ENCODE results near the gene LIFR. TPM values are rescaled to one million over a fixed set of nuclear protein-coding genes. Genes with fewer than 3 reads are reported as not detected.

LIFR gene
- total and polyA plus RNA-seq, 9 donors = 32.3 to 64.2 (median 42.0) TPM

DNA sequence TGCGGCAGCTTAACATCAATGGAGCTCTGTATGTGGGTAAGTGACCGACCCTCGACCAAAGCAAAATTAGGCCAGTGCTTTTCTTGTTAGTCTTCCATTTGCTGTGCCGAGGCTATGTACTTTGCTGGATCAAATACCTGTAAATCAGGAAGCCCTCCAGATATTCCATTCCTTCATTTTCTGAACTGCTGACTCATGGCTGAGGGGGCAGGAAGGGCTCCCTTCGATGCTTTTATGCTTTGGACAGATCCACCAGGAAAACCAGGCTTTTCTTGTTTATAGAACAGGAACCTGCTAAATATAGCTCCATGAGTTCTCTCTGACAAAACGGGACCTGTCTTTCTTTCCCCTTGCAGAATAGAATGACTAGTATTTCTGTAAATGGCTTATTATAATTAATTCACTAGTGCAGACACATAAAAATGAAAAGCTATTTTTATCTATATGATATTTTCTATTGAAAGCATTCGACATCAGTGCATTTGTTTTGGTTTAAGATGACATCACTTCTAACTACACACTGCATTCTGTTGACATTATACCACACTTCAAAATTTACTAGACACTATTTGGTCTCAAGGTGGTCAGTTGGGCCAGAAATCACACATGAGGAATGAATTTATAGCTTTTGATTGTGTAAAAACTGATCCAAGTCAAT is 93.3 kb downstream of the LIFR start:
- H3K27me3 ChIP-seq (ENCODE audit: control insufficient read depth, insufficient read depth, low read length) = no peaks in the 10 kb centered on the region
- no CpG with 5 or more reads among the region's 7 CpGs for WGBS (ENCODE audit: insufficient coverage)
- H3K36me3 ChIP-seq (ENCODE audit: control insufficient read depth, insufficient read depth, low read length) = no peaks in the 10 kb centered on the region
- peak overlapping the region; percentile 94 for H3K27ac ChIP-seq (ENCODE audit: low read length)
- peaks cover 57% of the 10 kb centered on the region for H3K4me1 ChIP-seq (ENCODE audit: control insufficient read depth, insufficient read depth, low read length)
- no peak overlapping the region for H3K4me3 ChIP-seq (ENCODE audit: low read length)
- DNase-seq = peak; percentile 50
- no peaks in the 10 kb centered on the region for H3K9me3 ChIP-seq (replicated peaks; ENCODE audit: control insufficient read depth, low read depth, low read length)

DNA sequence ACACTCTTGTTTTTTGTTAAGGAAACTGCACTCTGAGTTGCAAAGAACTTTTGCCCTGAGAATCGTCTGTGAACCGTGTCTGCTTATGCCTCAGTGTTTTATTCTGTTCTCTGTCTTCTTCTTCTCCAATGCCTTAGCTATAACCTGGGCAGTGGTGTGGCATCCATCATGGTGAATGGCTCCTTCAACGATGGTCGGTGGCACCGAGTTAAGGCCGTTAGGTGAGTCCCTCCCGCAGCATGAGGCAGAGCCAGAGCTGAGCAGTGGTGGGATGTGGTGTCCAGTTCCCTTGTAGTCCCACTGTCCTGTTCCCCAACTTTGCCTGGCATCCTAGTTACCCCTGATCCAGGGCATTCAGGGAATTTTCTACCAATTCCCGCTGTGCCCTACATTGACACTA is 98.3 kb downstream of the LIFR start:
- Histone ChIP-seq H3K36me3 (ENCODE audit: control insufficient read depth, insufficient read depth, low read length) (no peaks in the 10 kb centered on the region), H3K4me1 (ENCODE audit: control insufficient read depth, insufficient read depth, low read length) (peaks cover 11% of the 10 kb centered on the region), H3K9me3 (replicated peaks; ENCODE audit: control insufficient read depth, low read depth, low read length) (no peaks in the 10 kb centered on the region), H3K4me3 (ENCODE audit: low read length) (no peak overlapping the region), H3K27ac (ENCODE audit: low read length) (no peak overlapping the region), H3K27me3 (ENCODE audit: control insufficient read depth, insufficient read depth, low read length) (no peaks in the 10 kb centered on the region)
- WGBS (ENCODE audit: insufficient coverage) = 80% methylated on average over 4 of the region's 8 CpGs
- DNase-seq = no peak

DNA sequence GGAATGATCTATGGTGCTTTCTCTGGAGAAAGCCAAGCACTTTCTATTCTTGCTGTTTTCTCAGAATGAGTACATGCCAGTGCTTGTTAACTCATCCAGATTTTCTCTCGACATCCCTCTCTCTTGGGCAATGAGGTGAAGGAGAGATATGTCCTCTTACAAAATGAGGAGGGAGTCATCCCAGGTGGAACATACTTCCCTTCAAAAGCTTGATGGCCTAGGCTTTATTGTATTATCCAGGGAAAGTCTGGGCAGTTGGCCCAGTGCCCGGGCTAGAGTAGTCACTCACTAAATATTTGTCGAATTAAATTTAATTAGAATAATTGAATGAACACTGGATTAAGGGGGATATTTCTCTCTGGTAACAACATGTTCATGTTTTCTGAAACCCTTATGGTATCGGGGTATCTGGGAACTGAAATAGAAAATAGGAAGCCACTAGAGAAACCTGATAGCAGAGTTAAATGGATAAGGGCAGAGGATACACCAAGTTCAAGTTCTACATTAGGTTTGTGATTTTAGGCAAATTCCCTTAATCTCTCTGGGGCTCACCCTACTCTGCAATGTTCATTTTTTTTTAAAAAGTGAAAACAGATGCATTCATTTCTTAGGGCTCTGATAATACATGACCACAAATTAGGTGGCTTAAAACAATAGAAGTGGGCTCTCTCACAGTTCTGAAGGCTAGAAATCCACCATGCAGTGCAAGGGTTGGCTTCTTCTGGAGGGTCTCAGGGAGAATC is 99.6 kb downstream of the LIFR start:
- Histone ChIP-seq H3K27ac (ENCODE audit: low read length) (no peak overlapping the region), H3K4me3 (ENCODE audit: low read length) (no peak overlapping the region), H3K4me1 (ENCODE audit: control insufficient read depth, insufficient read depth, low read length) (peaks cover 3% of the 10 kb centered on the region), H3K27me3 (ENCODE audit: control insufficient read depth, insufficient read depth, low read length) (no peaks in the 10 kb centered on the region), H3K36me3 (ENCODE audit: control insufficient read depth, insufficient read depth, low read length) (peaks cover 6% of the 10 kb centered on the region), H3K9me3 (replicated peaks; ENCODE audit: control insufficient read depth, low read depth, low read length) (no peaks in the 10 kb centered on the region)
- DNase-seq = no peak
- no CpG with 5 or more reads among the region's 4 CpGs for WGBS (ENCODE audit: insufficient coverage)

DNA sequence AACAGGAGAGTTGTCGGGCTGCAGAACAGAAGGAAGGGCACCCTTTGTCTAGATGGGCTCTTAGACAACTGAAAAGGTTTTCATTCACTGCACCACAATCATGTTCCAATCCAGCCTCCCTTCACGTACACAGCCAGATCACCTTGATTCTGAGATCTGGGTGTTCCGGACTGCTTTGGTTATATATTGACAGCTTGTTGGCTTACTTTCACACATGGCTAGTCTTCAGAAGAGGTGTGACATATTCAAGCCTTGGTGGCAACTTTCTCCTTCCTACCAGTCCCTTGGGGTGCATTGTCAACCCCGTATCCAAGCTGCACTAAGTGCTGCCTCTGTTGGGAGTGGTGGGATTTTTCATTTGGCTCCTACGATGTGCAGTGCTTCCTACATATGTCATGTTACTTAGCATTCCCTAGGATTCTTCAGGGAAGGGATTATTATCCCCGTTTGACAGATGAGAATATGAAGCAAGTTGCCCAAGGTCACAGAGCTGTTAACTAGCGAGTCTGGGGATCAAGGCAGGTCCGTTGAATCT is 100.6 kb downstream of the LIFR start:
- Histone ChIP-seq H3K27ac (ENCODE audit: low read length) (no peak overlapping the region), H3K27me3 (ENCODE audit: control insufficient read depth, insufficient read depth, low read length) (no peaks in the 10 kb centered on the region), H3K4me3 (ENCODE audit: low read length) (no peak overlapping the region), H3K4me1 (ENCODE audit: control insufficient read depth, insufficient read depth, low read length) (peaks cover 10% of the 10 kb centered on the region), H3K9me3 (replicated peaks; ENCODE audit: control insufficient read depth, low read depth, low read length) (no peaks in the 10 kb centered on the region), H3K36me3 (ENCODE audit: control insufficient read depth, insufficient read depth, low read length) (peaks cover 6% of the 10 kb centered on the region)
- 79% methylated on average over 4 of the region's 8 CpGs for WGBS (ENCODE audit: insufficient coverage)
- DNase-seq = no peak

DNA sequence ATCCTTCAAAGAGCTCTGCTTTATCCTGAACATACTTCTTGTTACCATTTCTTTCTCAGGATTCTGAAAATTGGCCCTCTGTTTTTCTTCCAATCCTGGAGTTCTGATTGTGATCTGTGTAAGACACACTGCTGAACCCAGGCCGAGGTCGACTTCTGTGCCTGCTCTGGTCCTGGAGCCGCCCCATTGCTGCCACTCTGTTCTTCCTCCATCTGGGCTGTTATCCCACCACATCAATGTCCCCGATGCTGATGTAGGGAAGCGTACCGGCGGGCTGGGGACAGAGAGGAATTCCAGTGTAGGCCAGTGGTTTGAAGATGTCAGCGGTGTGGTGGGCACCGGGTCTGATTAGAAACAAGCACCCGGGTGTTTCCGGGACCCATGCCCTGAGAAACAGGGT is 102.5 kb downstream of the LIFR start:
- H3K9me3 ChIP-seq (replicated peaks; ENCODE audit: control insufficient read depth, low read depth, low read length) = no peaks in the 10 kb centered on the region
- WGBS (ENCODE audit: insufficient coverage) = 93% methylated on average over 9 of the region's 11 CpGs
- no peak overlapping the region for H3K27ac ChIP-seq (ENCODE audit: low read length)
- H3K36me3 ChIP-seq (ENCODE audit: control insufficient read depth, insufficient read depth, low read length) = peaks cover 6% of the 10 kb centered on the region
- no peak overlapping the region for H3K4me3 ChIP-seq (ENCODE audit: low read length)
- H3K27me3 ChIP-seq (ENCODE audit: control insufficient read depth, insufficient read depth, low read length) = no peaks in the 10 kb centered on the region
- DNase-seq = no peak
- H3K4me1 ChIP-seq (ENCODE audit: control insufficient read depth, insufficient read depth, low read length) = peaks cover 18% of the 10 kb centered on the region

DNA sequence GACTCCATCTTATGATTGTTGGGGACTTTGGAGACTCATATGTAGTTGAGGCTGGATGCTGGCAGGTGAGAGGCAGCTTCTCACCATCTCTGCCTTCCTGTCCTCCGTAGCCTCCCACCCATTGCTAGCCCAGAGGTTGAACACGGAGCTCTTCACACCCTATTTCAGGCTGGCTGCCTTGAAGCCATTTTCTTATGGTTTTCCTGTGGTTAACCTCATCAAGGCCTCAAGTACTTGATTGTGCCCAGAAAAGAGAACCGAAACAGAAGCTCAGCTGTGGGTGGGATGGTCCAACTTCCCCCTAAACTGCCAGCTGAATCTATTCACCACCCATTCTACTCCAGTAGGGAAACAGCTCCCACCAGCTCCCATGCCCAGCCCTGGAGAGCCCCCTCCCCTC is 102.9 kb downstream of the LIFR start:
- Histone ChIP-seq H3K27me3 (ENCODE audit: control insufficient read depth, insufficient read depth, low read length) (no peaks in the 10 kb centered on the region), H3K4me1 (ENCODE audit: control insufficient read depth, insufficient read depth, low read length) (peaks cover 21% of the 10 kb centered on the region), H3K27ac (ENCODE audit: low read length) (no peak overlapping the region), H3K36me3 (ENCODE audit: control insufficient read depth, insufficient read depth, low read length) (peaks cover 6% of the 10 kb centered on the region), H3K9me3 (replicated peaks; ENCODE audit: control insufficient read depth, low read depth, low read length) (no peaks in the 10 kb centered on the region), H3K4me3 (ENCODE audit: low read length) (no peak overlapping the region)
- 86% methylated on average over 2 of the region's 3 CpGs for WGBS (ENCODE audit: insufficient coverage)
- DNase-seq = peak; percentile 34

DNA sequence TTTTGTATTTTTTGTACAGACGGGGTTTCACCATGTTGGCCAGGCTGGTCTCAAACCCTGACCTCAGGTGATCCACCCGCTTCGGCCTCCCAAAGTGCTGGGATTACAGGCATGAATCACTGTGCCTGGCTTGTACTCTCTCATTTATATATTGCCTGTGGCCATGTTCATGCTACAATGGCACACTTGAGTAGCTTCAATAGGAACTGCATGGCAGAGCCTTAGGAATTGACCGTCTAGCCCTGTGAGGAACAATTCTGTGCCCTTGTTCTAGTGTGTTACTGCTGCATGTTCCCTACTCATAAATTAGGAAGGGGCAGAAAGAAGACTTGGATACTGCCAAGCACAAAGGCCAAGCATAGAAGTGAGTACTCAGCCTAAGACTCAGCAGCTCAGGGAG is 104.2 kb downstream of the LIFR start:
- no peak for DNase-seq
- H3K4me3 ChIP-seq (ENCODE audit: low read length) = no peak overlapping the region
- peaks cover 6% of the 10 kb centered on the region for H3K36me3 ChIP-seq (ENCODE audit: control insufficient read depth, insufficient read depth, low read length)
- no peaks in the 10 kb centered on the region for H3K27me3 ChIP-seq (ENCODE audit: control insufficient read depth, insufficient read depth, low read length)
- H3K9me3 ChIP-seq (replicated peaks; ENCODE audit: control insufficient read depth, low read depth, low read length) = no peaks in the 10 kb centered on the region
- H3K4me1 ChIP-seq (ENCODE audit: control insufficient read depth, insufficient read depth, low read length) = peaks cover 29% of the 10 kb centered on the region
- H3K27ac ChIP-seq (ENCODE audit: low read length) = no peak overlapping the region
- WGBS (ENCODE audit: insufficient coverage) = 100% methylated on average over 3 of the region's 4 CpGs

DNA sequence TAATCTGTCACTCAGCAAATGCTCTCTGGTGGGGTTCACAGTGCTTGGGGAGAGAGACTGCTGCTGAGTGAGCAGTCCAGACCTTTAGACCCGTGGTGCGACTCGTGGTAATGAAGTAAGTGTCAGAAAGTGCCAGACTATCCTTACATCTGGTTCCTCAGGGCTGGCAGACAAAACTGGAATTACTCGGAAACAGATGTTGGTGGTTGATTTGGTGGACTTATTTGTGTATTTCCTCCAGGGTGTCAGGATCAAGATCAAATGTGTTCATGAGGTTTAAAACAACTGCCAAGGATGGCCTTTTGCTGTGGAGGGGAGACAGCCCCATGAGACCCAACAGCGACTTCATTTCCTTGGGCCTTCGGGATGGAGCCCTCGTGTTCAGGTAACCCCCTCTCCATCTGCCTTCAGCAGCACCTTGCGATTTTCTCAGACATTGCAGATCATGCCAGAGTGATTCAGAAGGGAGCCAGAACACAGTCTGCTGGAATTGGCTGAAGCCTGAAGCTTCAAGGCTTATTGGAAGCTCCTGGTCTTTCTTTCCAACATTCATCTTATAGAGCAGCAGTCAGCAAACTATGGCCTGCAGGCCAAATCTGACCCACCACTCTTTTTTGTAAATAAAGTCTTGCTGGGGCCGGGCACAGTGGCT is 105.2 kb downstream of the LIFR start:
- peak; percentile 72 for DNase-seq
- Histone ChIP-seq H3K4me1 (ENCODE audit: control insufficient read depth, insufficient read depth, low read length) (peaks cover 34% of the 10 kb centered on the region), H3K36me3 (ENCODE audit: control insufficient read depth, insufficient read depth, low read length) (peaks cover 6% of the 10 kb centered on the region), H3K27me3 (ENCODE audit: control insufficient read depth, insufficient read depth, low read length) (no peaks in the 10 kb centered on the region), H3K27ac (ENCODE audit: low read length) (peak overlapping the region; percentile 37), H3K4me3 (ENCODE audit: low read length) (no peak overlapping the region), H3K9me3 (replicated peaks; ENCODE audit: control insufficient read depth, low read depth, low read length) (no peaks in the 10 kb centered on the region)
- 34% methylated on average over 7 of the region's 9 CpGs for WGBS (ENCODE audit: insufficient coverage)

DNA sequence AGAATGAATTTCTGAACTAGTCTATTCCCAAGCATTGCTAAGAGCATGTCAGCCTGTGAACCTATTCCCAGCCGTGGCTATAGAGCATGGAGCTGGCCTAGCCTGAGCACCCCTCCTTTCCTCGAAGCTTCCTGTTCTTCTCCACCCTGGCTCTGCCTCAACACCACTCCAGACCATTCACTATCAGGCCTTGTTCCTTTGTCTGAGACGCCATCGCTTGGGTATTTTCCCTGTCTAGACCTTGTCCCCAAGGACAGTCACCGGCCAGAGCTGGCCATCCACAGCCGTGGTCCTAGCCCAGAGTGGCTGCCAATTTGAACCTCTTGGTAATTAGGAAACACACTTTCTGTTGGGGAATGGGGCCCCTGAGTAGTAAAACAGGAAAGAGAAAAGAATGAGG is 105.8 kb downstream of the LIFR start:
- no peaks in the 10 kb centered on the region for H3K9me3 ChIP-seq (replicated peaks; ENCODE audit: control insufficient read depth, low read depth, low read length)
- no peaks in the 10 kb centered on the region for H3K27me3 ChIP-seq (ENCODE audit: control insufficient read depth, insufficient read depth, low read length)
- 40% methylated on average over 6 of the region's 6 CpGs for WGBS (ENCODE audit: insufficient coverage)
- peak; percentile 33 for DNase-seq
- H3K27ac ChIP-seq (ENCODE audit: low read length) = peak overlapping the region; percentile 37
- peaks cover 6% of the 10 kb centered on the region for H3K36me3 ChIP-seq (ENCODE audit: control insufficient read depth, insufficient read depth, low read length)
- peaks cover 40% of the 10 kb centered on the region for H3K4me1 ChIP-seq (ENCODE audit: control insufficient read depth, insufficient read depth, low read length)
- no peak overlapping the region for H3K4me3 ChIP-seq (ENCODE audit: low read length)

Data from muscle of leg (tissue), 11 donors.